HG02885 (cell line): ENCODE measurements around the gene PIM3.

Source experiments
- ATAC-seq: cut with Tn5 transposase; IDR thresholded peaks from one replicate; pipeline ENCODE4 v1.9.1; 2021; ENCODE audit warnings: mild to moderate bottlenecking; ENCODE audit not compliant: unreplicated experiment, poor library complexity

Gene PIM3

GRCh38 chr22:49960159-49961004 lies at the start of gene PIM3:
PIM3 (plus strand) TSS chr22:49960772; CDS start chr22:49960948, 176 bp downstream.
- peak; percentile 72 for ATAC-seq

GRCh38 chr22:49911881-49912625 lies 48.5 kb upstream of the PIM3 start:
- no peak for ATAC-seq

GRCh38 chr22:49913026-49913425 lies 47.5 kb upstream of the PIM3 start:
- no peak for ATAC-seq

DNA sequence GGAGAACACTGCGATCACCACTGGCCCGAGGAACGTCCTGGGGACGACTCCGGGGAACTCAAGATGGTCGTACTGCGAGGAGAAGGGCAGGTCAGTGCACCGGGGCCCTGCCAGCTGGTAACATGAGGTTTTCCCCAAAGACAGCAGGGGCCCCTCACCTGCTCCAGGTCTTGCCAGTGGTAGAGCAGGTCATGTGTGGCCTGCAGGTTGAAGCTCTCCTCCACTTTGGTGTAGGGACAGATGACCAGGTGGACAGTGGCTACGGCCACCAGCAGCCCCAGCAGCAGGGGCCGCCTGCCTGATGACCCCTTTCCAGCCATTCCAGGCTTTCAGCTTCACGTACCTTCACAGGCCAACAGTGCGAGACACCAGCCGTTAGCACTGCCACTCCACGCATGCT lies 47.1 kb upstream of the PIM3 start:
- no peak for ATAC-seq

DNA sequence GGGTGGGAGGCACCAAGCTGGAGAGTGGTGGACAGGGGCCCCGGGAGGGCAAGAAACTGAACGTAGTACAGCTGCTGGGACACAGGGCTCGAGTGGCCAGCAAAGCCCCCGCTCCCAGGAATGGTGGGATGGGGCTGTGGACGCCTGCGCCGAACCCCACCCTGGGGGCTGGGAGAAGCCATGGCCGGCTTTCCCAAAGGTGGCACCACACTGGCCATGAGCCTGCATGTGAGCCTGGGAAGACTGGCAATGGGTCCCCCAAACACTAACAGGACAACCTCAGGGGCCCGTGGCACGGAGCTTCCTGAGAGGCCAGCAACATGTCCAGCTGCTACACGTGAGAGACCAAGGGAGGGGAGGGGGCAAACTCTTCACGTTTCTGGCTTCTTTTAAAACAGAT lies 46.3 kb upstream of the PIM3 start:
- ATAC-seq = no peak

- no peak for ATAC-seq
These were observed 45.0 kb upstream of the PIM3 start for GRCh38 chr22:49915610-49916009.

- no peak for ATAC-seq
These were observed 43.7 kb upstream of the PIM3 start for GRCh38 chr22:49916831-49917230.

- ATAC-seq = peak; percentile 96
These were observed 42.3 kb upstream of the PIM3 start, which contains the start of the genes ALG12 and CRELD2 for GRCh38 chr22:49917974-49918910. ALG12 (minus strand) TSS chr22:49918438; CDS start chr22:49913765, 4,673 bp downstream. CRELD2 (plus strand) TSS chr22:49918634; CDS start chr22:49918770, 136 bp downstream.

DNA sequence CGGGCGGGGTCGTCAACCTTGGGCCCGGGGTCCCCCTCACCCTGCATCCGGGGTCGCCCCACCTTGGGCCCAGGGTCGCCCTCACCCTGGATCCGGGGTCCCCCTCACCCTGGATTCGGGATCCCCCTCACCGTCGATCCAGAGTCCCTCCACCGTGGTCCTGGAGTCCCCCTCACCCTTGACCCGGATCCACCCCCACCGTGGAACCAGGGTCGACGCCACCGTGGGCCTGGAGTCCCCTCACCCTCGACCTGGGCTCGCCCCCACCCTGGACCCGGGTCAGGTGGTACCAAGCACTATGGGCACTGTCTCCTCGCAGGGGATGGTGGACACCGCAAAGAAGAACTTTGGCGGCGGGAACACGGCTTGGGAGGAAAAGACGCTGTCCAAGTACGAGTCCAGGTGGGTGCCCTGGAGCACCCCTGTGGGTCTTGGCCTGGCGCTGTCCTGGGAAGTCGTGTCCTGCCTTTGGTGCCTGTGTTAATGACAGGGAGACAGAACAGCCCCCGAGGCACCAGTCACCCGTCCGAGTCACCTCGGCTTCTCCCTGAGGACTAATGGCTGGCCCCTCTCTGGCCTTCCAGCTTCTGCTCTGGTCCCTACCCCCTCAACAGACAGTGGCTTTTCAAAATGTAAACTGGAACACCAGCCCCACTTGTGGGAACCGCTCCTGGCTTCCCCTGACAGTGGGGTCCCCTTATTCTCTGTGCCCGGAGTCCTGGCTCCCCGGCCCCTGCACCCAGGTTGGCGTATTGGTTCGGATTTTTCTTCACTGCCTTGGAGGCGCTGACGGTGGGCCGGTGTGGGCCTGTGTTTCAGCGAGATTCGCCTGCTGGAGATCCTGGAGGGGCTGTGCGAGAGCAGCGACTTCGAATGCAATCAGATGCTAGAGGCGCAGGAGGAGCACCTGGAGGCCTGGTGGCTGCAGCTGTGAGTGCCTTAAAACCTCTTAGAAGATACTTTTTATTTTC lies 41.4 kb upstream of the PIM3 start:
- ATAC-seq = no peak

GRCh38 chr22:49920859-49921258 lies 39.7 kb upstream of the PIM3 start:
- ATAC-seq = no peak

GRCh38 chr22:49921508-49922278 lies 38.9 kb upstream of the PIM3 start:
- ATAC-seq = no peak

DNA sequence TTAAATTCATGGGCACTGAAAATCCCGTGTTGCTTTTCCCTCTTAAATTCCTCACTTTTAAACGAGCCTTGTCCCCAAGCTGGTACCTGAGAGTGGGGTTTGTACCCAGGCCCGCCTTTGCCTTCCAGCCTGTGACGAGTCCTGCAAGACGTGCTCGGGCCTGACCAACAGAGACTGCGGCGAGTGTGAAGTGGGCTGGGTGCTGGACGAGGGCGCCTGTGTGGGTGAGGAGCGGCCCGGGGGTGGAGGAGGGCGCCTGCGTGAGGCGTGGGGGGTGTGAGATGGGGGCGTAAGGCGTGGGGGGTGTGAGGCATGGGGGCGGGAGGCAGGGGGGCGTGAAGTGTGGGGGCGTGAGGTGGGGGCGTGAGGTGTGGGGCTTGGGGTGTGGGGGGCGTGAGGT lies 38.1 kb upstream of the PIM3 start:
- no peak for ATAC-seq

DNA sequence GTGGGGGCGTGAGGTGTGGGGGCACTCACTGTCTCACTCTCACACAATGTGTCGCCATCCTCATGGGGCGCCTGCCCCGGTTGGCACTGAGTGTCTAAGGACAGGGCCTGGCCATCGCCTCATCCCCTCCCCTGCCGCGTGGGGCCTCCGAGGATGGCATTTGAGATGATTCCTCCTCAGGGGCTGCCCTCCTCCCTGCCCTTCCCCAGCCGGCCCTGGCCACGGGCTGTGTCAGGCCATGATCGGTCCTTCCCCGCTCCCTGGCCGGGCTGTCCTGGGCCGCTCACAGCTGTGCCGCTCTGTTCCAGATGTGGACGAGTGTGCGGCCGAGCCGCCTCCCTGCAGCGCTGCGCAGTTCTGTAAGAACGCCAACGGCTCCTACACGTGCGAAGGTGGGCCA lies 37.6 kb upstream of the PIM3 start:
- ATAC-seq = no peak

- no peak for ATAC-seq
These were observed 37.1 kb upstream of the PIM3 start for GRCh38 chr22:49923445-49923844.

GRCh38 chr22:49924113-49924833 lies 36.3 kb upstream of the PIM3 start:
- ATAC-seq = no peak

GRCh38 chr22:49925525-49926128 lies 34.9 kb upstream of the PIM3 start:
- ATAC-seq = peak; percentile 43

DNA sequence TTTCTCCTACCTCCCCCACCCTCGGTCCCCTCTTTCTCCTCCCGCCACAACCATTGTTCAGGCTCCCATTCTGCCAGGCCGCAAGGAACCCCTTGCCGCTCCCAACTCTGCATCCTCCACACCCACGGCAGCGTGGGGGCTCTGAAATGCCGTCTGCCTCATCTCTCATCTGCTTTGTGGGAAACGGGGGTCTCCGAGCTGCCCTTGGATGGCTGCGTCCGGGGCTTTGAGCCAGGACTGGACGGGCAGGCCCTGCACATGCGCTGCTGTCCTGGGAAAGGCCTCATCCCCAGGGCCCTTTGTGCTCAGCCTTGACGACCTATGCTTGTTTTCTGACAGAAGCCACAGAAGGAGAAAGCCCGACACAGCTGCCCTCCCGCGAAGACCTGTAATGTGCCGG lies 33.7 kb upstream of the PIM3 start:
- ATAC-seq = no peak
